Motor neuron (in vitro differentiated cells): ENCODE results near the gene CADM1. TPM values are rescaled to one million over a fixed set of nuclear protein-coding genes. Genes with fewer than 3 reads are reported as not detected.

Experiments used
- ATAC-seq, 8 experiments: fragments of 200-7000 bp; cut with Tn5 transposase; replicated peaks in 6 of 8; 2 replicates each; pipeline ENCODE4 v1.8.0; 2021; ENCODE audit warnings: mild to moderate bottlenecking in 8 of 8, moderate library complexity in 8 of 8
- H3K27ac ChIP-seq, 2 donors: fragments of 250-450 bp; sonication (Bioruptor Pico); 2 replicates each; pipeline ENCODE4 v1.9.0; 2021; ENCODE audit warnings: antibody characterized with exemption in 2 of 2, mild to moderate bottlenecking in 2 of 2, moderate library complexity in 1 of 2
- H3K4me1 ChIP-seq, 2 donors: fragments of 250-450 bp; sonication (Bioruptor Pico); replicated peaks in 1 of 2; 2 replicates each; pipeline ENCODE4 v1.6.1; 2021; ENCODE audit warnings: antibody characterized with exemption in 2 of 2, mild to moderate bottlenecking in 2 of 2, moderate library complexity in 1 of 2
- H3K4me3 ChIP-seq, 5 donors: fragments of 250-450 bp; sonication (Bioruptor Pico); 2 replicates each; pipeline ENCODE4 v1.9.0; 2021; ENCODE audit warnings: antibody characterized with exemption in 5 of 5, mild to moderate bottlenecking in 5 of 5, moderate library complexity in 4 of 5
- WGBS, 10 experiments: fragments of 450-650 bp; shearing (Covaris generic); methylation state at CpG; one replicate each; pipeline ENCODE4 v1.0.0; 2022; 5-methylcytosine and 5-hydroxymethylcytosine counted together
- in situ Hi-C, 9 experiments: fragments of 400-800 bp; cut with MboI; loops; one replicate each; pipeline ENCODE4 v1.15.0; 2021; ENCODE audit warnings: low sequenced_read_pairs in 9 of 9, low pct_unique_long_range_greater_than_20kb in 2 of 9; ENCODE audit not compliant: unreplicated experiment in 9 of 9
- total RNA-seq, 8 experiments: library from RNA; unstranded; fragments of 300-600 nt; gene quantifications; 2 replicates each; pipeline versions ENCODE4 v1.2.3 to v1.2.4, GENCODE V29; 2022

Gene CADM1
- total RNA-seq, 8 experiments from 2014 or later = 0.71 to 129 (median 106) TPM

GRCh38 chr11:115147243-115147807 lies 356.9 kb downstream of the CADM1 start:
- Histone ChIP-seq H3K27ac (no peak overlapping the region), H3K4me1 (peaks cover 6 to 19% of the 10 kb centered on the region in 2 donors), H3K4me3 (no peak overlapping the region)
- WGBS, 10 experiments = no CpG with 5 or more reads among the region's 7 CpGs
- in situ Hi-C loops = no loop called here
- no peak for ATAC-seq

- Histone ChIP-seq H3K27ac (no peak overlapping the region), H3K4me1 (peaks cover 9 to 19% of the 10 kb centered on the region in 2 donors), H3K4me3 (no peak overlapping the region)
- in situ Hi-C loops = no loop called here
- no peak for ATAC-seq
- 44 to 100% (median 93%) methylated on average over 3 to 6 of the region's 6 CpGs; no CpG with 5 or more reads in 6 of the 10 experiments for WGBS, 10 experiments
Measured at GRCh38 chr11:115146425-115146824, 357.8 kb downstream of the CADM1 start.

- in situ Hi-C loops = no loop called here
- Histone ChIP-seq H3K27ac (no peak overlapping the region), H3K4me1 (peaks cover 17 to 20% of the 10 kb centered on the region in 2 donors), H3K4me3 (no peak overlapping the region)
- 72 to 100% (median 88%) methylated on average over 2 to 8 of the region's 8 CpGs; no CpG with 5 or more reads in 6 of the 10 experiments for WGBS, 10 experiments
- peak in 5 of 8 experiments; percentile 48 to 72 (median 56) for ATAC-seq
Measured at GRCh38 chr11:115145324-115145723, 358.9 kb downstream of the CADM1 start.

- H3K4me3 ChIP-seq = no peak overlapping the region
- in situ Hi-C loops = no loop called here
- no peak overlapping the region for H3K27ac ChIP-seq
- ATAC-seq = peak in 2 of 8 experiments; percentile 21 to 37
- peaks cover 21 to 22% of the 10 kb centered on the region in 2 donors for H3K4me1 ChIP-seq
- 10 to 100% (median 60%) methylated on average over 1 to 7 of the region's 7 CpGs; no CpG with 5 or more reads in 1 of the 10 experiments for WGBS, 10 experiments
Measured at GRCh38 chr11:115144914-115145313, 359.3 kb downstream of the CADM1 start.

- no peak overlapping the region for H3K27ac ChIP-seq
- H3K4me1 ChIP-seq = peaks cover 27 to 28% of the 10 kb centered on the region in 2 donors
- in situ Hi-C loops = no loop called here
- no peak overlapping the region for H3K4me3 ChIP-seq
- 33 to 100% (median 80%) methylated on average over 1 to 5 of the region's 5 CpGs; no CpG with 5 or more reads in 3 of the 10 experiments for WGBS, 10 experiments
- no peak for ATAC-seq
Measured at GRCh38 chr11:115144014-115144413, 360.2 kb downstream of the CADM1 start.

GRCh38 chr11:115141231-115142114 lies 362.7 kb downstream of the CADM1 start:
- no peak overlapping the region for H3K27ac ChIP-seq
- in situ Hi-C loops = no loop called here
- 42 to 100% (median 80%) methylated on average over 1 to 12 of the region's 13 CpGs; no CpG with 5 or more reads in 1 of the 10 experiments for WGBS, 10 experiments
- peaks cover 27 to 28% of the 10 kb centered on the region in 2 donors for H3K4me1 ChIP-seq
- no peak overlapping the region for H3K4me3 ChIP-seq
- peak in 1 of 8 experiments; percentile 26 for ATAC-seq

- WGBS, 10 experiments = 93% methylated on average over 3 of the region's 3 CpGs; no CpG with 5 or more reads in 9 of the 10 experiments
- Histone ChIP-seq H3K4me3 (no peak overlapping the region), H3K27ac (no peak overlapping the region), H3K4me1 (peaks cover 9 to 20% of the 10 kb centered on the region in 2 donors)
- ATAC-seq = no peak
- in situ Hi-C loops = no loop called here
Measured at GRCh38 chr11:115135936-115136335, 368.3 kb downstream of the CADM1 start.

- H3K4me3 ChIP-seq = no peak overlapping the region
- 15 to 95% (median 80%) methylated on average over 2 to 9 of the region's 11 CpGs; no CpG with 5 or more reads in 3 of the 10 experiments for WGBS, 10 experiments
- H3K27ac ChIP-seq = no peak overlapping the region
- in situ Hi-C loops = no loop called here
- ATAC-seq = no peak
- peaks cover 9 to 17% of the 10 kb centered on the region in 2 donors for H3K4me1 ChIP-seq
Measured at GRCh38 chr11:115134926-115135325, 369.3 kb downstream of the CADM1 start.

- H3K27ac ChIP-seq = no peak overlapping the region
- peaks cover 10 to 18% of the 10 kb centered on the region in 2 donors for H3K4me1 ChIP-seq
- WGBS, 10 experiments = 21 to 100% (median 83%) methylated on average over 1 to 4 of the region's 5 CpGs
- in situ Hi-C loops = no loop called here
- peak in 3 of 8 experiments; percentile 28 to 51 (median 51) for ATAC-seq
- H3K4me3 ChIP-seq = no peak overlapping the region
Measured at GRCh38 chr11:115133475-115134209, 370.6 kb downstream of the CADM1 start.

GRCh38 chr11:115132436-115133228 lies 371.6 kb downstream of the CADM1 start:
- Histone ChIP-seq H3K4me1 (peaks cover 10 to 18% of the 10 kb centered on the region in 2 donors), H3K27ac (no peak overlapping the region), H3K4me3 (no peak overlapping the region)
- WGBS, 10 experiments = 0 to 100% (median 60%) methylated on average over 1 to 5 of the region's 7 CpGs; no CpG with 5 or more reads in 2 of the 10 experiments
- in situ Hi-C loops = no loop called here
- no peak for ATAC-seq

GRCh38 chr11:115129473-115130289 lies 374.5 kb downstream of the CADM1 start:
- H3K4me1 ChIP-seq = peaks cover 10 to 30% of the 10 kb centered on the region in 2 donors
- H3K4me3 ChIP-seq = no peak overlapping the region
- in situ Hi-C loops = no loop called here
- no peak overlapping the region for H3K27ac ChIP-seq
- 0 to 100% (median 8%) methylated on average over 1 to 10 of the region's 14 CpGs; no CpG with 5 or more reads in 3 of the 10 experiments for WGBS, 10 experiments
- ATAC-seq = peak in 5 of 8 experiments; percentile 31 to 81 (median 78)
